H1 (cell line): ENCODE results near the gene TCEA2. TPM values are rescaled to one million over a fixed set of nuclear protein-coding genes. Genes with fewer than 3 reads are reported as not detected.
A peak's percentile ranks its signal among the peaks of the same experiment; 100 is the strongest.

Experiments
- CTCF ChIA-PET: fragments of 300-600 bp; sonication (Branson Sonifier 250); formaldehyde crosslinking; loops from one replicate; lab custom pipeline; 2021; ENCODE audit not compliant: partially characterized antibody; lab: Charles Lee
- POLR2A ChIA-PET: fragments of 300-600 bp; sonication (Branson Sonifier 250); formaldehyde crosslinking; loops from one replicate; lab custom pipeline; 2021; ENCODE audit warnings: inconsistent platforms; ENCODE audit not compliant: partially characterized antibody; lab: Charles Lee
- DNase-seq, 2 experiments: peaks; one replicate each; pipeline versions ENCODE4 v3.0.0 to v3.0.0-alpha.2; 2010 to 2022; ENCODE audit warnings: low spot score in 2 of 2, low read depth in 1 of 2, mixed read lengths in 1 of 2
- FAIRE-seq: peaks from 2 replicates; lab custom pipeline; 2011; peaks lifted over from hg19 to GRCh38; lab: Jason Lieb, UNC
- H2AFZ ChIP-seq: 2 replicates; pipeline ENCODE4 v1.8.1; 2012; ENCODE audit warnings: low read length, inconsistent platforms
- H2AK5ac ChIP-seq: 2 replicates; pipeline ENCODE4 v1.6.1; 2013; ENCODE audit warnings: low read depth, low read length
- H2BK120ac ChIP-seq: replicated peaks from 2 replicates; pipeline ENCODE3; 2013; ENCODE audit warnings: low read depth, low read length, inconsistent platforms
- H2BK12ac ChIP-seq: 2 replicates; pipeline ENCODE4 v1.6.1; 2013; ENCODE audit warnings: low read depth, low read length
- H2BK15ac ChIP-seq: 2 replicates; pipeline ENCODE4 v1.6.1; 2013; ENCODE audit warnings: low read length
- H2BK20ac ChIP-seq: 2 replicates; pipeline ENCODE4 v1.6.1; 2013; ENCODE audit warnings: low read length
- H2BK5ac ChIP-seq: 2 replicates; pipeline ENCODE4 v1.6.1; 2013; ENCODE audit warnings: low read depth, low read length
- H3K14ac ChIP-seq: 2 replicates; pipeline ENCODE4 v1.6.1; 2013; ENCODE audit warnings: inconsistent platforms; ENCODE audit not compliant: insufficient read length
- H3K18ac ChIP-seq: 2 replicates; pipeline ENCODE4 v1.6.1; 2013; ENCODE audit warnings: low read length; ENCODE audit errors: extremely low read depth
- H3K23ac ChIP-seq: 2 replicates; pipeline ENCODE4 v1.6.1; 2013; ENCODE audit warnings: inconsistent platforms; ENCODE audit not compliant: insufficient read length
- H3K23me2 ChIP-seq: 2 replicates; pipeline ENCODE4 v1.6.1; 2013; ENCODE audit warnings: low read depth, low read length
- H3K27ac ChIP-seq: 2 replicates; pipeline ENCODE4 v1.6.1; 2011; ENCODE audit warnings: low read depth, low read length, inconsistent platforms
- H3K27me3 ChIP-seq, 4 experiments: replicated peaks in 1 of 4; 1 replicate in 1 of 4; 2 replicates in 3 of 4; pipeline versions ENCODE4 v1.6.1 to v1.8.1; 2011 to 2013; ENCODE audit warnings: low read length in 3 of 4, mild to moderate bottlenecking in 3 of 4, inconsistent platforms in 2 of 4, mixed read lengths in 2 of 4, moderate library complexity in 1 of 4; ENCODE audit not compliant: control insufficient read depth in 3 of 4, insufficient read depth in 3 of 4; ENCODE audit errors: extremely low read depth in 1 of 4
- H3K36me3 ChIP-seq, 4 experiments: 2 replicates each; pipeline versions ENCODE4 v1.6.1 to v1.8.1; 2011 to 2013; ENCODE audit warnings: mild to moderate bottlenecking in 4 of 4, low read length in 3 of 4, moderate library complexity in 2 of 4, control low read depth in 1 of 4, inconsistent platforms in 1 of 4; ENCODE audit not compliant: insufficient read depth in 4 of 4, control insufficient read depth in 2 of 4
- H3K4ac ChIP-seq: replicated peaks from 2 replicates; pipeline ENCODE3; 2013; ENCODE audit warnings: low read length, low read depth, mixed read lengths, inconsistent platforms; ENCODE audit not compliant: insufficient read length
- H3K4me1 ChIP-seq, 4 experiments: replicated peaks in 1 of 4; 1 replicate in 1 of 4; 2 replicates in 3 of 4; pipeline versions ENCODE4 v1.6.1 to v1.8.1; 2011 to 2013; ENCODE audit warnings: low read length in 3 of 4, inconsistent platforms in 2 of 4, mixed read lengths in 1 of 4; ENCODE audit not compliant: insufficient read depth in 4 of 4, control insufficient read depth in 3 of 4
- H3K4me2 ChIP-seq, 2 experiments: 2 replicates each; pipeline versions ENCODE4 v1.6.1 to v1.8.1; 2011 to 2013; ENCODE audit warnings: low read depth in 2 of 2, low read length in 2 of 2, control low read depth in 1 of 2, inconsistent platforms in 1 of 2, mild to moderate bottlenecking in 1 of 2; ENCODE audit not compliant: insufficient read depth in 1 of 2
- H3K4me3 ChIP-seq, 4 experiments: fragments of 200-600, 300-600 bp in 1 of 4; sonication (generic), shearing (Covaris generic), sonication (Bioruptor Twin) in 1 of 4; 2 replicates each; pipeline versions ENCODE4 v1.5.1 to v1.8.1; 2011 to 2016; ENCODE audit warnings: low read length in 4 of 4, low read depth in 3 of 4, control low read depth in 2 of 4, inconsistent platforms in 2 of 4, mild to moderate bottlenecking in 2 of 4, mixed read lengths in 1 of 4, moderate library complexity in 1 of 4; ENCODE audit not compliant: insufficient read depth in 2 of 4; ENCODE audit errors: extremely low read depth in 1 of 4
- H3K56ac ChIP-seq: replicated peaks from 2 replicates; pipeline ENCODE3; 2013; ENCODE audit warnings: low read depth, mild to moderate bottlenecking, mixed read lengths, low read length, inconsistent platforms; ENCODE audit not compliant: insufficient read length
- H3K79me1 ChIP-seq: 2 replicates; pipeline ENCODE4 v1.6.1; 2013; ENCODE audit warnings: low read depth, low read length, control low read depth
- H3K79me2 ChIP-seq, 2 experiments: 2 replicates each; pipeline versions ENCODE4 v1.6.1 to v1.8.1; 2012 to 2013; ENCODE audit warnings: low read length in 2 of 2, mild to moderate bottlenecking in 2 of 2, inconsistent platforms in 1 of 2; ENCODE audit not compliant: insufficient read depth in 2 of 2, control insufficient read depth in 1 of 2
- H3K9ac ChIP-seq, 4 experiments: replicated peaks in 1 of 4; 1 replicate in 1 of 4; 2 replicates in 3 of 4; pipeline versions ENCODE4 v1.6.1 to v1.8.1; 2011 to 2013; ENCODE audit warnings: low read depth in 3 of 4, low read length in 3 of 4, control low read depth in 2 of 4, mild to moderate bottlenecking in 2 of 4, moderate library complexity in 2 of 4, inconsistent platforms in 1 of 4; ENCODE audit errors: extremely low read depth in 1 of 4
- H3K9me3 ChIP-seq, 2 experiments: 2 replicates each; pipeline versions ENCODE4 v1.6.1 to v1.8.1; 2012 to 2013; ENCODE audit warnings: mild to moderate bottlenecking in 2 of 2, moderate library complexity in 2 of 2, control low read depth in 1 of 2, inconsistent platforms in 1 of 2, low read depth in 1 of 2, low read length in 1 of 2, mixed read lengths in 1 of 2; ENCODE audit not compliant: insufficient read depth in 2 of 2
- H4K20me1 ChIP-seq, 2 experiments: replicated peaks in 1 of 2; 2 replicates each; pipeline versions ENCODE3 to v1.8.1; 2011 to 2013; ENCODE audit warnings: inconsistent platforms in 2 of 2, low read length in 2 of 2, mild to moderate bottlenecking in 1 of 2; ENCODE audit not compliant: insufficient read depth in 2 of 2, control insufficient read depth in 1 of 2
- H4K5ac ChIP-seq: 2 replicates; pipeline ENCODE4 v1.6.1; 2013; ENCODE audit warnings: low read length, low read depth, mixed read lengths, inconsistent platforms; ENCODE audit not compliant: insufficient read length
- H4K8ac ChIP-seq: 2 replicates; pipeline ENCODE4 v1.8.0; 2013; ENCODE audit warnings: mild to moderate bottlenecking, moderate library complexity, low read length, inconsistent platforms; ENCODE audit not compliant: insufficient read depth; ENCODE audit errors: extremely low read depth
- H4K91ac ChIP-seq: replicated peaks from 2 replicates; pipeline ENCODE3; 2013; ENCODE audit warnings: low read length, mixed read lengths, inconsistent platforms; ENCODE audit not compliant: insufficient read length
- JUN ChIP-seq: IDR thresholded peaks from 2 replicates; pipeline ENCODE4 v1.6.1; 2011; ENCODE audit warnings: low read depth, mild to moderate bottlenecking, improper control_type of control experiment, low read length
- WGBS, 2 experiments: shearing (Covaris generic) in 1 of 2; methylation state at CpG; one replicate each; pipeline versions ENCODE4 v1.1.6 to v1.1.7; 2013 to 2015; ENCODE audit warnings: low lambda C conversion rate in 2 of 2, mixed read lengths in 2 of 2, inconsistent platforms in 1 of 2, low coverage in 1 of 2, missing lambda C conversion rate in 1 of 2; ENCODE audit not compliant: insufficient replicate concordance in 2 of 2, insufficient coverage in 1 of 2, insufficient read length in 1 of 2; ENCODE audit errors: extremely low coverage in 1 of 2, missing lambda C conversion rate in 1 of 2; 5-methylcytosine and 5-hydroxymethylcytosine counted together
- polyA plus RNA-seq, 7 experiments: library from polyadenylated mRNA; depleted of rRNA in 3 of 7; stranded (reverse) in 5 of 7; unstranded in 2 of 7; fragments of >200 nt in 5 of 7; fragments of 200-250 nt in 2 of 7; gene quantifications; 1 replicate in 5 of 7; 2 replicates in 1 of 7; 4 replicates in 1 of 7; pipeline versions ENCODE4 v1.2.1 to v1.2.3, GENCODE V29; 2011 to 2013; ENCODE audit warnings: missing spikeins in 2 of 7, mixed read lengths in 2 of 7
- total RNA-seq: library from RNA; stranded (reverse); fragmentation: NEBNext Ultra II Directional; extraction: Animal tissue kit (Norgen Biotek cat#: 25700); gene quantifications from 2 replicates; pipeline ENCODE4 v1.2.1, GENCODE V29; 2021
- TF ChIP-seq, protein P1 (sequence below): IDR thresholded peaks from 2 replicates; pipeline ENCODE4 v1.6.1; 2011; ENCODE audit warnings: low read length, improper control_type of control experiment

TCEA2 gene
- total and polyA plus RNA-seq, 2 of the 8 experiments (the other 6 are each of a cell fraction or from before 2014, with no cell fraction given): 41.4 to 42.3 TPM

DNA sequence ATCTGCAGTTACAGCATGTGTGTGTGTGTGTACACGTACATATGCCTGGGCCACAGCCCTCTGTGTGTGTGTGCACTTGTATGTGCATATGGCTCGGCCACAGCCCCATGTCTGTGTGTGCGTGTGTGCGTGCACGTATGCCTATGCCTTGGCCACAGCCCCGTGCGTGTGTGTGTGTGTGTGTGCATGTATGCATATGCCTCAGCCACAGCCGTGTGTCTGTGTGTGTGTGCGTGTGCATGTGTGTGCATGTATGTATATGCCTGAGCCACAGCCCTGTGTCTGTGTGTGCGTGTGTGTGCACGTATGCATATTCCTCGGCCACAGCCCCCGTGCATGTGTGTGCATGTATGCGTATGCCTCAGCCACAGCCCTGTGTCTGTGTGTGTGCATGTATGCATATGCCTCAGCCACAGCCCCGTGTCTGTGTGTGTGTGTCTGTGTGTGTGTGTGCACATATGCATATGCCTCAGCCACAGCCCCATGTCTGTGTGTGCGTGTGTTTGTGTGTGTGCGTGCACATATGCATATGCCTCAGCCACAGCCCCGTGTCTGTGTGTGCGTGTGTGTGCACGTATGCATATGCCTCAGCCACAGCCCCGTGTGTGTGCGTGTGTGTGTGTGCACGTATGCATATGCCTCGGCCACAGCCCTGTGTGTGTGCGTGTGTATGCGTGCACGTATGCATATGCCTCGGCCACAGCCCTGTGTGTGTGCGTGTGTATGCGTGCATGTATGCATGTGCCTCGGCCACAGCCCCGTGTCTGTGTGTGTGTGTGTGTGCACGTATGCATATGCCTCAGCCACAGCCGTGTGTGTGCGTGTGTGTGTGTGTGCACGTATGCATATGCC is 41.6 kb upstream of the TCEA2 start:
- Histone ChIP-seq H3K18ac (no peak overlapping the region), H2BK20ac (no peak overlapping the region), H4K91ac (no peak overlapping the region), H3K14ac (no peak overlapping the region), H3K9ac (no peak overlapping the region), H3K4ac (no peak overlapping the region), H3K79me2 (no peaks in the 10 kb centered on the region), H3K4me3 (no peak overlapping the region), H3K36me3 (peaks cover 15 to 52% (median 42%) of the 10 kb centered on the region in 4 experiments), H4K8ac (peak overlapping the region; percentile 25; the same call in 1 of the 2 replicates), H2BK12ac (0 out of 2 replicates have a peak overlapping the region, but pooled peaks have one; percentile 27), H2BK15ac (no peak overlapping the region), H3K4me2 (no peak overlapping the region), H3K27ac (no peak overlapping the region), H4K20me1 (peaks cover 3 to 20% of the 10 kb centered on the region in 2 experiments), H2BK5ac (peak overlapping the region; percentile 66; the same call in 1 of the 2 replicates), H2BK120ac (no peak overlapping the region), H3K23ac (no peak overlapping the region), H3K23me2 (0 out of 2 replicates have a peak, but pooled peaks cover 4% of the 10 kb centered on the region), H2AFZ (no peak overlapping the region), H4K5ac (no peak overlapping the region), H3K9me3 (no peaks in the 10 kb centered on the region), H3K4me1 (no peaks in the 10 kb centered on the region), H3K56ac (no peak overlapping the region), H3K27me3 (no peaks in the 10 kb centered on the region), H2AK5ac (no peak overlapping the region), H3K79me1 (peaks cover 8% of the 10 kb centered on the region)
- ChIA-PET CTCF (no interaction called here), POLR2A (no interaction called here)
- DNase-seq (no peak), FAIRE-seq (no peak)
- 93% methylated on average over 36 of the region's 36 CpGs; no CpG with 5 or more reads in 1 of the 2 experiments for WGBS, 2 experiments
- no peak for TF ChIP-seq JUN
- TF ChIP-seq, protein P1, sequence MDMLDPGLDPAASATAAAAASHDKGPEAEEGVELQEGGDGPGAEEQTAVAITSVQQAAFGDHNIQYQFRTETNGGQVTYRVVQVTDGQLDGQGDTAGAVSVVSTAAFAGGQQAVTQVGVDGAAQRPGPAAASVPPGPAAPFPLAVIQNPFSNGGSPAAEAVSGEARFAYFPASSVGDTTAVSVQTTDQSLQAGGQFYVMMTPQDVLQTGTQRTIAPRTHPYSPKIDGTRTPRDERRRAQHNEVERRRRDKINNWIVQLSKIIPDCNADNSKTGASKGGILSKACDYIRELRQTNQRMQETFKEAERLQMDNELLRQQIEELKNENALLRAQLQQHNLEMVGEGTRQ: no peak
